ENCODE data around the gene PCSK5.

GRCh38 chr9:76101947-76102346 is 211.5 kb downstream of the PCSK5 start:
- TF ChIP-seq GATA1 (IDR thresholded peaks at IDR 0.05; ENCODE audit: low read depth, low read length), result no peak
- TF ChIP-seq POLR2A (IDR thresholded peaks at IDR 0.05; ENCODE audit: low read length), result no peak
